GM18519 (cell line): ENCODE data around the gene USF3.

Experiments used
- ATAC-seq: cut with Tn5 transposase; IDR thresholded peaks from one replicate; pipeline ENCODE4 v1.9.1; 2021; ENCODE audit warnings: mild to moderate bottlenecking, moderate library complexity; ENCODE audit not compliant: unreplicated experiment, low FRiP score

The USF3 gene

GRCh38 chr3:113697500-113698090, 1.2 kb upstream of the USF3 start:
- no peak for ATAC-seq

- ATAC-seq = peak; percentile 93
These were observed 437 bp upstream of the USF3 start for GRCh38 chr3:113696658-113697499.

DNA sequence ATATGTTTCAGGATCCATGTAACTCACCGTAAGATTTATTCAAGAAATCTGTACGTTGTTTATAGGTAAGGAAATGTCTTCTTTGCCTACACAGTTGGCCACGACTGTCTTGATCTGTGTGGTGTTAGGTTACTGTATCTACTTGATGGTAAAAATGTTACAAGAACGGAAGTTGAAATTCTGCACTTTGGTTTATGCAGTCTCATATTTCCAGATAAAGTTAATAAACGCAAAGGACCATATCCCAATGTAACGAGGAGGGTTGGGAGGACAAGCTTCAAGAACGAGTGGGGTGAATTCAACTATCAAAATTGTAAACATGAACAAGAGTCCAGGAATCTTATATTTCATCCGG, 1.0 kb downstream of the USF3 start:
- ATAC-seq = no peak

DNA sequence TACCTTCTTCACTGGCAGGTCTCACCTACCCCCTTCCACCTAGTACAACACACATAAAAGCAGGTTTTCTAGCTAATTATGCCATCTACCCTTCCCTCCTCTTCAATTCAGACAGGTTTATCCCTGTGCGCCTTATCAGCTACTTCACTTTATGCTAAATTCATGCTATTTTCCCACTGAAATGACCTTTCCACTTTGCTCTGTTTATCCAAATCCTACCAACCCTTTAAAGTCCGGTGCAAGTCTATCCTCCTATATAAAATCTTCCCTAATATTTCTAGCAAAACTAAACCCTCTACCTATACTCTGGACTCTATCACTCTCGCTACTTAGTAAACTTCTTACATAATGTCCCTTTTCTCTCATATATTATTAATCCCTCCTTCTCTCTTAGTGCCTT, 6.0 kb downstream of the USF3 start:
- no peak for ATAC-seq

GRCh38 chr3:113685956-113686721, 10.3 kb downstream of the USF3 start:
- no peak for ATAC-seq

DNA sequence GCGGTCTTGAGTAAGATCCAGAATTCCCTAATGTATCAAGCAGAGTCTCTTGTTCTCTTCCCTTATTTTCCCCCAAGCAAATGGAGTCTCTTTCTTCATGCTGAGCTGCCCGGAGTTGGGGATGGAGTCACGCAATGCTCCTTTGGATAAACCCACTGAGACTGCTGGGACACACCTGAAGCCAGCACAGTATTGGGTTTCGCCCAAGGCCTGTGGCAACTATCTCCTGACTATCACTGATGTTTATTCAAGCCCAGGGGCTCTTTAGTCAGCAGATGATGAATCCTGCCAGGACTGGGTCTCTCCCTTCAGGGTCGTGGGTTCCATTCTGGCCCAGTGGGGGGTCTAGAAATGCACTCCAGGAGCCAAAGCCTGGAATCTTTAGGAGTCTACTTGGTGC, 11.3 kb downstream of the USF3 start:
- ATAC-seq = no peak

DNA sequence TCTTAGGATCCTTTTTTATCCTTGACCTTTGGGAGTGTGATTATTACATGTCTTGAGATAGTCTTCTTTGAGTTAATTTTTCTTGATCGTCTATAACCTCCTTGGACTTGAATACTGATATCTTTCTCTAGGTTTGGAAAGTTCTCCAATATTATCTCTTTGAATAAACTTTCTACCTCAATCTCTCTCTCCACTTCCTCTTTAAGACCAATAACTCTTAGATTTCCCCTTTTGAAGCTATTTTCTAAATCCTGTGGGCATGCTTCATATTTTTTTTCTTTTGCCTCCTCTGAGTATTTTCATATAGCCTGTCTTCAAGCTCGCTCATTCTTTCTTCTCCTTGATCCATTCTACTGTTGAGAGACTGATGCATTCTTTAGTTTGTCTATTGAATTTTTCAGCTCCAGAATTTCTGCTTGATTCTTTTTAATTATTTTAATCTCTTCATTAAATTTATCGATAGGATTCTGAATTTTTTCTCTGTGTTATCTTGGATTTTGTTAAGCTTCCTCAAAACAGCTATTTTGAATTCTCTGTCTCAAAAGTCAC, 12.1 kb downstream of the USF3 start:
- ATAC-seq = no peak

GRCh38 chr3:113678773-113679172, 17.7 kb downstream of the USF3 start:
- ATAC-seq = no peak

GRCh38 chr3:113677737-113678136, 18.7 kb downstream of the USF3 start:
- ATAC-seq = no peak

- ATAC-seq = no peak
These were observed 20.2 kb downstream of the USF3 start for GRCh38 chr3:113676261-113676660.

DNA sequence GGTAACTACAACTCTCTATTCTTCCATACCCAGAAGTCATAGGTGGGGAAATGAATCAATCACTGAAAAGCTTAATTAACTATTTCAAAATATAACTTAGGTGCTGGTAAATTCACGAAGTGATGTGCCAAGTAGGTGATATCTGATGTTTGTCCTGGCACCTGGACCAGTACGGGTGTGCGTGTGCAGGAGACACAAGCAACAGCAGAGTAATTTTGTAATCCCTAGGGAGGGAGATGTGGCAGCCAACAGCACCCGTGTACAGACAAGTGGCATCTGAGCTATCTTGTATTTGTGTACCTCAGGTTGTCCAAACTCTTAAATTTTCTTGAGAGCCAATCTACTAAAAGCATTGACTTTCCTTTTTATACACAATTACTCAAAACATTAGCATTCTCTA, 22.8 kb downstream of the USF3 start:
- no peak for ATAC-seq

GRCh38 chr3:113668015-113668414, 28.4 kb downstream of the USF3 start:
- no peak for ATAC-seq

DNA sequence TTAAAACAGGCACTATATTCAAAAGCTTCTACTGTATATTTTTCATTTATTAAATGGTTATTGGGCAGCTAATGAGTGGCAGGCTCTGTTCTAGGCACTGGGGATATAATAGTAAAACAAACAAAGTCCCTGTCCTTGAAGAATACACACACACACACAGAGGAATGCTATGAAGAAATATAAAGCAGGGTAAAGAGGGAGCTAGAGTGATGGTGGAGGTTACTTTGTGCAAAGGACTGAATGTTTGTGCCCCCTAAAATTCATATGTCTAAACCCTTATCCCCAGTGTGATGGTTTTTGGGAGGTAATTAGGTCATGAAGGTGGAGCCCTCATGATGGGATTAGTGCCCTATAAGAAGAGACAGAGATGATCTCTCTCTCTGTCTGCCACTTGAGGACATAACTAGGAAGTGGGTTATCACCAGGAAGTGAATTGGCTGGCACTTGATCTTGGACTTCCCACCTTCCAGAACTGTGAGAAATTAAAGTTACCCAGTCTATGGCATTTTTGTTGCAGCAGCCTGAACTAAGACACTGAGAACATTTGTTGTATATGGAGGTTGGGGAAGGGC, 31.8 kb downstream of the USF3 start:
- ATAC-seq = no peak

- no peak for ATAC-seq
These were observed 32.7 kb downstream of the USF3 start for GRCh38 chr3:113663761-113664160.

DNA sequence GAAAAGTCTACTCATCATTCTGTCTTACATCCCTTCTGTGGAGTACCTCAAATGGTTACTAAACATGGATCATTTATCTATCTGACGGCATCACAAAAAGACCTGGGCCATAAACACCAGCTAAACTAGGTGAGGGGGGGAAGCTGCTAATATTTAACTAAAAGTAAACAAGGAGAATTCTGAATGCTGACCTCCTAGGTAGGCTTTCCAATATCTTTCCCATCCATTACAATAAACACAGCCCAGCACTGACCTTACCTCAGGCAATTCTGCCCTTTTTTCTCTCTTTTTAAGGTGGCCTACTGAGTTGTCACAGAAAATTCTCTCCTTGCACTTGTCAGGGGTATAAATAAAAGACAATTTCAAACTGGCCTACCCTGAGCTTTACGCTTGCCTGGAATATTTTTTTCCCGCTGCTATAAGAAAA, 33.1 kb downstream of the USF3 start:
- no peak for ATAC-seq

DNA sequence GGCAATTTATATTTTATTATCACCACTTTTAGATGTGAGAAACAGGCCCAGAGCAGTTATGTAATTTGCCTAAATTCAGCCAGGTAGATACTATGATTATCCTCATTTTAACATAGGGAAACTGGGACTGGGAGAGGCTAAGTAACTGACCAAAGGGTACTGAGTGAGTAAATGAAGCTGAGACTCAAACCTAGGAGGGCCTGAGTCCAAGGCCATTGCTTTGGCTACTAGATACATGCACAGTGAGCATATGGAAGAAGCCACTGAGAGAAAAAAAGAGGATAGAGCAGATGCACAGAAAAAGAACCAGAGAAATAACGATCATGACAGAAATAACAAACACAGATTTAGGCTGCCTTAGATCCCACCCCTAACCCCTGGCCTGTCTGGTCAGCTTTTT, 33.6 kb downstream of the USF3 start:
- no peak for ATAC-seq

DNA sequence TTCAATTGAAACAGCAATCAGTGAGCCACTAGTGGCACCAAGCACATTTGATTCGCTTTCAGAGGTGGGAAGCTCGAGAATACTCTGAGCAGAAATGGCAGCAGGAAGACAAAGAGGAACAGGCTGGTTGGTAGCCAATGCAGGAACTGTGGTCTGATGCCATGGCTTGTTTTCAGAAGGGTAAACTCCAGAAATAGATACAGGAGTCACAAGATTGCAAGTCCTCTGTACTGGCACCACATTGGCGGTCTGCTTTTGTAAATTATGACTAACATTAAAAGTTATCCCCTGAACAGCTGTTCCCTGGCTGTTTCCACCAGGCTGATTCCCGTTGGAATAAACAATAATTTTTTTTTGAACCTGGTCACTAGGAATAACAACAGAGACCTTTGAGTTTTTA, 35.5 kb downstream of the USF3 start:
- ATAC-seq = no peak

DNA sequence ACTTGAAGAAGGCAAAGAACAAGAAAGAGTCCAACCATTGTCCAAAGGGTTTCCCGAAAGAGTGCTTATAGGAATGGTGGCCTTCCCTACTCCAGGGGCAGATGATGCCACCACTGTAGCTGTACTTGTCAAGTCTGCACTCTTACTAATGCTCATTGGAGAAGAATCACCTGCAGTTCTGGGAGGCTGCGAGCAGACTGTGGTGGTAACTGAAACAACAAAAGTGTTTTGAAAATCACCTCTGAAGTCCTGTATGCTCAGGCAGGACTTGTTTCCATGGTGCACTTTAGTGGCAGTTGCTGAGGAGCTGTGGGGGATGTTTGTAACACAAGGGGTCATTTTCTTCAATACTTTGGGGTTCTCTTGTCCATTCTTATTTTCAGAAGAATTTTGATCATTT, 36.0 kb downstream of the USF3 start:
- no peak for ATAC-seq

DNA sequence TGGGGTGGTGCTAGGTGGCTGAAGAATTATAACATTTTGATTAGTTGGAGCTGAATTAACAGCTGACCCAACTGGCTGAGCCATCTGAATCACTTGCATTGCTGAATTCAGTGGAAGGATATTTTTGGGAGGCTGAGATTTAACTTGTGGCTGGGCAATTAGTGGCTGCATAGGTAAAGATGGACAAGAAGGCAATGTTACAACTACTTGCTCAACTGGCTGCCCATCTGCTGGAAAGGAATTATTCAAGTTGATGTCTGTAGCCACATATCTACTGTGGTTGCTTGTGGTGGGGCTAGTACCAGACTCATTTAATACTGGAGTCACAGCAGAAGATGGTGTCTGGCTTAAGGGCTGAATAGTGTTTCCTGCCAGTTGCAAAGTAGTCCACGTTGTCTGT, 36.4 kb downstream of the USF3 start:
- ATAC-seq = no peak

DNA sequence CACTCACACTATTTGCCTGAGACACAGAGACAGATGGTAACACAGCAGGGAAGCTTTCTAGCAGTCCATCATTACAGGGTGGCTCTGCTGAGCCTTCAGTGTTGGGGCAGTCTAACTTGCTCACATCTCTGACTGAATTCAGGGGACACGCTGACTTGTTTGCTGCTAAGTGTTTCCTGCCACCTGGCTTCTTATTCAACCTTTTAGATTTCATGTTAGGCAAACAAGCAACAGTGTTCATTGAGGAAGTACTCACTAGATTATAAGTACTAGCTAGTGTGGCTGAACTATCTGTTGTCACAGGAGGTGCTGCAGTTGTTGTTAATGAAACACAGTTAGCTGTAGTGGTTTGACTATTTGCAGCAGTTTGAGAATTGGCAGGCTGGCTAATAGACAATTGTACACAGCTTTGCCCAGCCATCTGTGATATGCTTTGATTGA, 37.3 kb downstream of the USF3 start:
- no peak for ATAC-seq

- ATAC-seq = no peak
These were observed 38.3 kb downstream of the USF3 start for GRCh38 chr3:113658107-113658506.
